ENCODE measurements around the gene SMOC2. TPM values are rescaled to one million over a fixed set of nuclear protein-coding genes. Genes with fewer than 3 reads are reported as not detected.

SMOC2 gene
- total and polyA plus RNA-seq, 2 of the 4 experiments (the other 2 are of a cell fraction): not detected

- Histone ChIP-seq H4K5ac (ENCODE audit: low read depth, low read length) (no peak overlapping the region), H3K4ac (ENCODE audit: low read depth, low read length) (no peak overlapping the region), H2BK5ac (ENCODE audit: low read depth, low read length, poor library complexity, severe bottlenecking) (no peak overlapping the region), H3K18ac (ENCODE audit: low read depth, low read length) (no peak overlapping the region), H2AK9ac (replicated peaks; ENCODE audit: low read depth, low read length, poor library complexity) (no peak overlapping the region), H2BK15ac (ENCODE audit: low read depth, low read length) (no peak overlapping the region), H3K4me1 (ENCODE audit: control insufficient read depth, insufficient read depth, low read length) (no peaks in the 10 kb centered on the region), H3K4me2 (ENCODE audit: low read depth, low read length) (no peak overlapping the region), H3K27me3 (ENCODE audit: control insufficient read depth, insufficient read depth, low read length) (no peaks in the 10 kb centered on the region), H2BK120ac (ENCODE audit: low read depth, low read length) (no peak overlapping the region), H3K36me3 (ENCODE audit: control insufficient read depth, insufficient read depth, low read length) (no peaks in the 10 kb centered on the region), H4K20me1 (ENCODE audit: insufficient read depth, low read length) (no peaks in the 10 kb centered on the region), H4K91ac (ENCODE audit: insufficient read depth, low read depth, low read length) (no peak overlapping the region), H2AFZ (replicated peaks; ENCODE audit: low read length, poor library complexity) (no peak overlapping the region), H3K9me3 (ENCODE audit: control insufficient read depth, insufficient read depth, low read length) (peaks cover 49% of the 10 kb centered on the region), H3K56ac (ENCODE audit: extremely low read depth, insufficient read depth, low read length) (no peak overlapping the region), H3K23ac (ENCODE audit: low read depth, low read length) (no peak overlapping the region), H3K14ac (replicated peaks; ENCODE audit: low read depth, low read length) (no peak overlapping the region), H2BK20ac (ENCODE audit: low read depth, low read length) (no peak overlapping the region), H3K27ac (ENCODE audit: insufficient read depth, low read length) (no peak overlapping the region), H3K9ac (ENCODE audit: low read depth, low read length) (no peak overlapping the region), H3K79me1 (ENCODE audit: low read depth in 1 of 2, low read length in 2 of 2) (no peaks in the 10 kb centered on the region), H4K8ac (ENCODE audit: low read depth in 2 of 2, low read length in 2 of 2) (no peak overlapping the region), H3K4me3 (ENCODE audit: insufficient read depth, low read depth, low read length) (no peak overlapping the region), H3K9me1 (ENCODE audit: insufficient read depth, low read length) (no peaks in the 10 kb centered on the region), H2AK5ac (ENCODE audit: low read depth, low read length) (no peak overlapping the region)
- ChIA-PET CTCF (no interaction called here), POLR2A (ENCODE audit: unreplicated experiment) (no interaction called here)
- in situ Hi-C loops (cut with MboI; ENCODE audit: low sequenced_read_pairs) (no loop called here), intact Hi-C loops (cut with micrococcal nuclease) (no loop called here), dilution Hi-C loops (cut with HindIII; ENCODE audit: low sequenced_read_pairs, unreplicated experiment) (no loop called here)
- DNase-seq (no peak), ATAC-seq (ENCODE audit: low read depth) (no peak)
- TF ChIP-seq MXI1 (IDR thresholded peaks at IDR 0.05; ENCODE audit: borderline replicate concordance, low read depth, low read length) (no peak), RFX5 (IDR thresholded peaks at IDR 0.05; ENCODE audit: low read depth, low read length) (no peak), FOS (IDR thresholded peaks at IDR 0.05; ENCODE audit: low read depth, low read length) (no peak), RCOR1 (IDR thresholded peaks at IDR 0.05; ENCODE audit: insufficient replicate concordance, low read length) (no peak), POLR2A (IDR thresholded peaks at IDR 0.05; ENCODE audit: low read depth, low read length) (no peak), MAFK (IDR thresholded peaks at IDR 0.05; ENCODE audit: low read depth, low read length) (no peak), CTCF (conservative IDR thresholded peaks at IDR 0.05; ENCODE audit: low read depth, low read length) (no peak), SMC3 (IDR thresholded peaks at IDR 0.05; ENCODE audit: low read depth, low read length) (no peak), MAZ (IDR thresholded peaks at IDR 0.05; ENCODE audit: borderline replicate concordance, low read depth, low read length) (no peak), CEBPB (IDR thresholded peaks at IDR 0.05; ENCODE audit: low read depth, low read length) (no peak), BHLHE40 (IDR thresholded peaks at IDR 0.05; ENCODE audit: low read depth, low read length) (no peak)
- TF ChIP-seq, protein P1, sequence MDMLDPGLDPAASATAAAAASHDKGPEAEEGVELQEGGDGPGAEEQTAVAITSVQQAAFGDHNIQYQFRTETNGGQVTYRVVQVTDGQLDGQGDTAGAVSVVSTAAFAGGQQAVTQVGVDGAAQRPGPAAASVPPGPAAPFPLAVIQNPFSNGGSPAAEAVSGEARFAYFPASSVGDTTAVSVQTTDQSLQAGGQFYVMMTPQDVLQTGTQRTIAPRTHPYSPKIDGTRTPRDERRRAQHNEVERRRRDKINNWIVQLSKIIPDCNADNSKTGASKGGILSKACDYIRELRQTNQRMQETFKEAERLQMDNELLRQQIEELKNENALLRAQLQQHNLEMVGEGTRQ (IDR thresholded peaks at IDR 0.05; ENCODE audit: low read depth, low read length): no peak
- no TSS peak for BruUV-seq (replicated peaks)
- no CpG with 5 or more reads among the region's 5 CpGs for WGBS, 2 experiments (ENCODE audit: extremely low coverage in 2 of 2, insufficient read length in 1 of 2)
Observed at GRCh38 chr6:168698923-168699322, 257.9 kb downstream of the SMOC2 start.

Measured in IMR-90 (cell line).